22Rv1 (cell line): ENCODE measurements around the gene MYL11.

Source experiments
- H3K27ac ChIP-seq: fragments of 450-650 bp; 2 replicates; pipeline ENCODE4 v1.5.1; 2017
- CTCF ChIP-seq: fragments of 450-650 bp; IDR thresholded peaks from 2 replicates; pipeline ENCODE4 v1.5.1; 2017; ENCODE audit warnings: mild to moderate bottlenecking
- ZFX ChIP-seq: fragments of 450-650 bp; IDR thresholded peaks from 2 replicates; pipeline ENCODE4 v1.6.1; 2017; ENCODE audit warnings: antibody characterized with exemption, borderline replicate concordance

Gene MYL11

GRCh38 chr16:30416624-30417528, 42.3 kb downstream of the MYL11 start:
- peak overlapping the region; percentile 88 for H3K27ac ChIP-seq
- no peak for TF ChIP-seq ZFX
- TF ChIP-seq CTCF = no peak

DNA sequence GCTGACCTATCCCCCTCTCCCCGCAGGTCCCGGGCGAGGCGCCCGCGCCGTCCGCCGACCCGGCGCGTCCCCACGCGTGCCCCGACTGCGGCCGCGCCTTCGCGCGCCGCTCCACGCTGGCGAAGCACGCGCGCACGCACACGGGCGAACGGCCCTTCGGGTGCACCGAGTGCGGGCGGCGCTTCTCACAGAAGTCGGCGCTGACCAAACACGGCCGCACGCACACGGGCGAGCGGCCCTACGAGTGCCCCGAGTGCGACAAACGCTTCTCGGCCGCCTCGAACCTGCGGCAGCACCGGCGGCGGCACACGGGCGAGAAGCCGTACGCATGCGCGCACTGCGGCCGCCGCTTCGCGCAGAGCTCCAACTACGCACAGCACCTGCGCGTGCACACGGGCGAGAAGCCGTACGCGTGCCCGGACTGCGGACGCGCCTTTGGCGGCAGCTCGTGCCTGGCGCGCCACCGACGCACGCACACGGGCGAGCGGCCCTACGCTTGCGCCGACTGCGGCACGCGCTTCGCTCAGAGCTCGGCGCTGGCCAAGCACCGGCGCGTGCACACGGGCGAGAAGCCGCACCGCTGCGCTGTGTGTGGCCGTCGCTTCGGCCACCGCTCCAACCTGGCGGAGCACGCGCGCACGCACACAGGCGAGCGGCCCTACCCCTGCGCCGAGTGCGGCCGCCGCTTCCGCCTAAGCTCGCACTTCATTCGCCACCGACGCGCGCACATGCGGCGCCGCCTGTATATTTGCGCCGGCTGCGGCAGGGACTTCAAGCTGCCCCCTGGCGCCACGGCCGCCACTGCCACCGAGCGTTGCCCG, 43.1 kb downstream of the MYL11 start:
- peak; percentile 53 for TF ChIP-seq CTCF
- TF ChIP-seq ZFX = no peak

DNA sequence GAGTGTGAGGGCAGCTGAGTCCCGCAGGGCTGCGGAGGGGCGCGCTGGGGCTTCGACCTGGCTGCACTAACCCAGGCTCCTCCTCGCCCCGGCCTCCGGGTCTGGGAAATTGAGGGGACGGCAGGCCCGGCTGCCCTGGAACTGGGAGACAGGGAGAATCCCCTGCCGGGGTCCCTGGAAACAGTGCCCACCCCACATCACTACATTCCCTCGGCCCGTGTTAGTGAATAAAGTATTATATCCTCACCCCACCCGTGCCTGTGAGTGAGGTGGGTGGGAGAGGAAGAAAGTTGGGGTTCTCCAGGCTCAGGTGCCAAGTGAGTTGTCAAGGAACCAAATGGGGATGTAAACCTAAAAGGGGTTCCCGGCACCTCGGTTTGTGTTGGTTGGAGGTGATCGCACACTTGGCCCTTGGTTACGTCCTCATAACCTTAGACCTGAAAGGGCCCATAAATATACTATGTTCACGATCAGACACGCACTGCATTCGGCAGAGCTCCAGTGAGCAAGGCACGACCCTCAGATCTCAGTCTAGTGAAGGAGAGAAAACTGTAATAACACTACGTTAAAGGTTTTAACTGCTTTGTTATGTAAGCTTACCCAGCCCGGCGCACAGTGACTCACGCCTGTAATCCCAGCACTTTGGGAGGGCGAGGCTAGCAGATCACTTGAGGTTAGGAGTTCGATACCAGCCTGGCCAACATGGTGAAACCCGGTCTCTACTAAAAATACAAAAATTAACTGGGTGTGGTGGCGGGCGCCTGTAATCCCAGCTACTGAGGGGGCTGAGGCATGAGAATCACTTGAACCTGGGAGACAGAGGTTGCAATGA, 44.0 kb downstream of the MYL11 start:
- no peak for TF ChIP-seq ZFX
- peak overlapping the region; percentile 88 for H3K27ac ChIP-seq

More for the DNA sequence above, 43.1 kb downstream of the MYL11 start:
- H3K27ac ChIP-seq = peak overlapping the region; percentile 88

DNA sequence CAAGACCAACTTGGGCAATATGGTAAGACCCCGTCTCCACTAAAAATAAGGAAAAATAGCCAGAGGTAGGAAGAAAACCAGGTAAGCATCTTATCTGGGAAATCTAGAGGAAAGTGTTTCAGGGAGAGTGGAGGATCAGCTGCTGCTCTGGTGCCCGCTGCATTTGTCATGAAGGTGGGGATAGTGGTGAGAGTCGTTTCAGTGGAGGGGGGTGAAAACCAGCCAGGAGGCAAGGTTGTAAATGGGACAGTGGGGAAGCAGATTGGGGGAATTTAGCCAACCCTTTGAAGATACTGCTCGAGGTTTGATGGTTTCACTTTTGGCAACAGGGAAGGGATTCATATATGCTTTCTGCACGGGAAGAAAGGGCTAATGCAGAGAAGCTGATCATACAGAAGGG, 46.4 kb downstream of the MYL11 start:
- H3K27ac ChIP-seq = no peak overlapping the region
- TF ChIP-seq CTCF = no peak
- TF ChIP-seq ZFX = no peak
